ENCODE measurements around the gene SEC11A.
"Not testable (repeated sequence)": the region's sequence is repeated elsewhere in the genome, so short reads cannot be mapped to it uniquely, and the experiment has no call there.

The SEC11A gene

DNA sequence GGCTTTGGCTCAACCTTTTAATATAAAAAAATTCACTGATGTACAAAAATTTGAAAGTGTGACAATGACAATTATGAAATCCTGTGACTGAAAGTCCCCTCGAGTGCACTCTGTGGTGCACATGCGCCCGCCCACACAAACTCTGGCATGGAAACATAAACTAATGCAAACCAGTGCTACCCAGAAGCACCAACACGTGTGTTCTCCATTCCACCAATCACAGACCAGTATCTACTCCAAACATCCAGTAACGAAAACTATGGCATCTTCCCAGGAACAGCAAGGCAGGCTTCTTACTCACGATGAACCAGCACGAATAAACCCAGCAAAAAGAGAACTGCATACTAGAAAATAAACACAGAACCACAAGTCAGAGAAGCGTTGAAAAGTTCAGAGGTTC is 46.2 kb downstream of the SEC11A start:
- DNase-seq: no peak

DNA sequence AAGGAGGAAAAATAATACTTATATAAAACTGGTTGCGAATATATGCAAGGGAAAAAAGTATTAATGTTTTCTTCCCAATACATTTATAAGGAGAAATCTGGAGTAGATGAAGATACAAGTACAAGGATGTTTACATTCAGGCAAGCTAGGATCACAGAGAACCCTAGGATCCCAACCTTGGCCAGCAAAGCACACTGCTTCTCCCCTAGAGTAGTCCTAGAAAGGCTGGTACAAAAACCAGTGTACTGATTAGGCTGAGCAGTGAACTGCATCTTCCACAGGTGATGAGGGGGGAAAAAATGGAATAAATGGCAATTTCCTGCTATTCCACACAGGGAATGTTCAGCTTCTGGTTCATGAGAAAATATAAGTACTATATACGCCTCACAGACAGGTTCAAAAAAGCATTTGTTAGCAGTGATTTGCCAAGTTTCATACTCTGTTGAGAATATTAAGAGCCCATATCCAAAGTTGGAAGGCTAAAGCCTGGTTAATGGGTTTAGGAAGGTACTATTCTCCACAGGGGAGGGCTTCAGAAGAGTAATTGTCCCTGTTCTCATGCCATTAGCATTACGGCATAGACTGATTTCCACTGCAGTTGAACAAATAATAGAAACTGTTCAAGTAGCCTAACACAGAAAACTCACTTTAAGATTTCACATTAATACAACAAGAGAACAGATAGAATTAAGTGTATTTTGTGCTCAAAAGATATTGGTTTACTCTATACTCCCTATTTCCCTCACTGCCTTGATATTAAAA is 47.5 kb downstream of the SEC11A start:
- DNase-seq: no peak

DNA sequence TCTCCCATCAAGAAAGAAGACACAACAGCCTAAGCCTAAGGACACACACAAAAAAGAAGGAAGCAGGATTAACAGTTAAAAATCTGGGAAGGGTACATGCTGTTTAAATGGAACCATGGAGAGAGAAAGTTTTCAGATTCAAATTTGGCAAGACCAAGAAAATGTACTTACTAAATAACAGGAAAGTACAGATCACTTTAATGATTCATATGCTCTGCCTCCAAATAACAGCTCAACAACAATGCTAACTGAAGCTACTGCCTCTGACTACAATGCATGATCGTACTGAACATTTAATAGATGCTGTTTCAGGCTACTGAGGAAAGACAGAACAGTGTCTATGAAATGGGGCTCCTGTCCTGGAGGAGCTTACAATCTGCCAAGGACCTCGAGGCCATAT is 49.6 kb downstream of the SEC11A start:
- DNase-seq: no peak

DNA sequence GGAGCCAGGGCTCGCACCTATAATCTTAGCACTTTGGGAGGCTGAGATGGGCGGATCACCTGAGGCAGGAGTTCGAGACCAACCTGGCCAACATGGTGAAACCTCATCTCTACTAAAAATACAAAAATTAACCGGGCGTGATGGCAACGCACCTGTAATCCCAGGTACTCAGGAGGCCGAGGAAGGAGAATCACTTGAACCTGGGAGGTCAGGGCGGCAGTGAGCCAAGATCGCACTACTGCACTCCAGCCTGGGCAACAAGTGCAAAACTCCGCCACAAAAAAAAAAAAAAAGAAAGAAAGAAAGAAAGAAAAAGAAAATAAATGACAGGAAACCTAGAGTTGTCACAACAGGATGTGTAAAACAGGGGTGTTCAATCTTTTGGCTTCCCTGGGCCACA is 54.9 kb downstream of the SEC11A start:
- DNase-seq: no peak

DNA sequence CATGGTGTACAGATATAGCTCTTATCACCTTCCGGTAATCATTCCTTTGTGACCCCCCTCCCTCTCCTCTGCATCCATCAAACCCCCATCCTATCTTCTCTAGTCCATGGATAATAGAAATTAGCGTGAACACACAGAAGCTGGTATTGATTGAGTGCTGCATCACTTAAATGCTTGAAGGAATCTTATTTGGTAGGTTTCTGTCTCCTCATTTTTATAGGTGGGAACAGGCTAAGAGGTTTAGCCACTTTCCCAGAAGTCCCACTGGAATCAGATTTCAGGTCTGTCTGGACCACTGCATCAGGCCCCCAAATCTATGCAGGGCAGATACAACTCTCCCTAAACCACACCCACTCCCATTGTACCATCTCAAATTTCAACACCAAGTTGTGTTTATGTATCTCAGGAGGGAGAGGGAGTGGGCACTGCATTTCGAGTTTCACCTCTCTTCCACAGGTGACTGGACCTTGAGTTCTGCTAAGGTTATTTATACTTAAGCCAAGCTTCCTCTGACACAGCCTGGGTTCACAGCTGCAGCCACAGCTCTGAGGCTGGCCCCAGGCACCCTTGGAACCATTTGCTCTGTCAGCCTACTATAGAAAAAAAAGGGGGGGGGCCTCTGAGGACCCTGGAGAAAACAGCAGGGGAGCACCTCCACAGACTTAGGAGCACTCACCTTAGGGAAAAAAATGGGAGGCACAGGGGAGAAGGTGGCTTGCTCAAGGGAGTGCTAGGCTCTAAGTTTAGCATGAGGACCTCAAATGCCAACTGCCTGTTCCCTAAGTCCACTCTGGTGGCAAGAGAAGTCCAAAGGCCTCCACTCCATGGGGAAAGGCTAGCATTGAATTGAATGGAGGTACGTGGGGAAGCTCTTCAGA is 55.8 kb downstream of the SEC11A start:
- DNase-seq: no peak

DNA sequence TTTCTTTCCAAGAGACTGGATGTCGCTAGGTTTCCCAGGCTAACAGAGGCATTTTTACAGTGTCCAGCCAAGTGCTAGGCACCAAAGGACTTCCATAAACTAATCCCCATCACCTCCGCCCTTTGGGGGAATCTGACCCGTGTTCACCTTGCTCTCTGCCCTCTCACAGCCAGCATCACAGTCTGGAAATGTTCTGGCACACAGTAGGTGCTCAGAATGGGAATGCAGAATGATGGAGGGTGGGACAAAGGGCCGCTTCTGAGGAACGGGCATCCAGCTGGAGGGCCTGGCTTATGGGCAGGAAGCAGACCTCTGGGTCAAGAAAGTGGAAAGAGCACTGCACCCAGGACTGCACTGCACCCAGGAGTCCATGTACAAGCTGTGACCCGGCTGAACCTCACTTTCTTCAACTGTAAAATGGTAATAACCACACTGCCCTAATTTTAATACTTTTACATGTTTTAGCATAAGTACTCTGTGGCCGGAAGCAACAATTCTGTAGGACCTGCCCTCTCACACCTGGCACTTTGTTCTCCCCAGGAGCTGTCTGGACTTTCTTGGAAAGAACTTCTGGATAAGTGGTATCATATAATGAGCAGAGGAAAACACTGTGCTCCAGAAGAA is 57.0 kb downstream of the SEC11A start:
- DNase-seq: no peak

DNA sequence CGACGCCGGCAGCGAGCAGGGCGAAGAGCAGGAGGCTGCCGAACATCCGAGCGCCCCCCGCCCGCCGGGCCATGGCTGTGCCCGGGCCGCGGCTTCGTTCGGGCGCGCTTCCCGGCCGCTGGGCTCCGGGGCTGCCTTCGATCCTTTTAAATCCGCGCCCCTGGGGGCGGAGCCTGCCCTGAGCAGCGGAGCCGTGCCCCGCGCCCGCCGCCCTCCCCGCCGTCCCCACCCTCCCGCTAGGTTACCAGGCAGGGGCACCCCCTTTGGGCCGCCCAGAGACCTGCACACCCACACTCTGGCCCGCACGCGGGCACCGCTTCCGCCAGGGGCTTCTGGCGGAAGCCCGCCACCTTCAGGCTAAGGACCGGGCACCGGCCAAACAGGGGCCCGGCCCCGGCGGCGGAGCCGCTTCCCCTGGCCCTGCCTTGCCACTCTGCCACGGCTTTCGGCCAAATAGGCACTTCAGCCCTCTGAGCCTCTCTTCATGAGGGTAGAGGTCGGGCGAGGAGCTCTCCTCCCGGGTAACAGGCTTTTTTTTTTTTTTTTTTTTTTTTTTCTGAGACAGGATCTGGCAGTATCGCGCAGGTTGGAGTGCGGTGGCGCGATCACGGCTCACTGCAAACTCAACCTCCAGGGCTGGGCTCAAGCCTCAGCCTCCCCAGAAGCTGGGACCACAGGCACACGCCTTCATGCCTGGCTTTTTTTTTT is 57.7 kb downstream of the SEC11A start, which contains the start of gene NMB:
Gene NMB, minus strand, starts transcription at position 120 of the 708 bp plus-strand sequence. Its CDS starts 47 bp downstream, at position 73.
- DNase-seq: peak; percentile 61 to 78 (median 74)

DNA sequence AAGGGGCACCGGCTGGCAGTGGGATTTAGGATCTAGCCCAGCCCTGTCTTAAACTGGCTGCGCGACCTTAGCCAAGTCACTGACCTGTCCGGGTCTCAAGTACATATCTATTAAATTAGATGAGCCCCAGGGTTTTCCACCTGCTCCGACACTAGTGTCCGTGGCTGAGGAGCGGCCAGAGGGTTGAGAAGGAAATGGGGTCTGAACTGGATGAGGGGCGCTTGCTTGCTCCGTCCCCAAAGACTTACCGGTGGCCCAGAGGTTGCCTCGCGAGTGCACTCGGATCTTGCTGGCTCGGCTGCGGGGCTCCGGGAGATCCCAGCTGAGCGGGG is 58.2 kb downstream of the SEC11A start:
- DNase-seq: no peak

DNA sequence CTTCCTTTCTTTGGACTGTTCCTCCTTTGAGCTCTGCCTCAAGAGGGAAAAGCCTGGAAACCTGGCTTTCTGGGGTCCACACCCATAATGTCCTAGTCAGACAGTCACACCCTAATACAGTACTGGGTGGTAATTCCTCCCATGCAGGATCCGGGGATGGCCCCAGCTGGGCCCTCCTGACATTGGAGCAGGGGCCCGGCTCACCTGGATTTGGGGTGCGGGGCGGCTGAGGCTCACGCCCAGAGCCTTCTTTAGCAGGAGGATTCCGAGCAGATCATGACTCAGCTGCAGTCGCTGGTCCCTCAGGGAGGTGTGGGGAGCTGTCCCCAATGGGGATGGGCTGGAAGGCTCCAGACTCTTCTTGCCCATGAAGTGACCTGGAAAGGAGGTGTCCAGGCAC is 59.0 kb downstream of the SEC11A start:
- no peak for DNase-seq

DNA sequence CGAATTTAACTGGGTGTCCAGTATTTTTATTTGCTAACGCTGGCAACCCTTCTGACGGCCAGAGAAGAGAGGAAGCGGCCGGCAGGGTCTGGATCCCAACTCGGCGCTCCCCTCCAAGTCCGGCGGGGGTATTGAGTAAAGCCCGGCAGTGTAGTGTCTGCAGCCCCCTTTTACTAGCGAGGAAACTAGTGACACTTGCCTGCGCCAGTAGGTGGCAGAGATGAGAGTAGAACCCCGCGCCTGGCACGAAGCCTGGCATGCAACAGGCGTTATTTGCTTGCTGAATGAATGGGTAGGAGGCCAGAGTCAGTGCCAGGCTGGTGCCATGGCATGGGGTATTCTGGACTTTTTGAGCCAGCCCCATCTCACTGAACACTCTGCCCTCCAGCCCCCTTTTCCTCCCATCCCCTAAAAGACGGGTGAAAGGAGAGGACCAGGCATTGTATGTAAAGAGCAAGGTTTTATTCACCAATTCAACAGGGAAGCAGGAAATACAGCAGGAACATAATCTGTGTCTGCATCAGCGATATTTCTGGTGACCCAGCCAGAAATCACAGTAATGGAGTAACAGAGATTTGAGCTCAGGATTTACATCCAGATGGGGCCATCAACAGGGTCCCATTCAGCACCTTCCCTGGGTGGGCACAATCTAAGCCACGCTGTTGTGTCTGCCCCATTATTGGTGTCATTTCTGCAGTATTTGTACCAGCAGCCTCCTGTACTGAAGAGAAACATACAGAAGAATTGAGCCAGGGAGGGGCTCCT is 61.1 kb downstream of the SEC11A start:
- DNase-seq: peak; percentile 44 to 56 (median 50)

DNA sequence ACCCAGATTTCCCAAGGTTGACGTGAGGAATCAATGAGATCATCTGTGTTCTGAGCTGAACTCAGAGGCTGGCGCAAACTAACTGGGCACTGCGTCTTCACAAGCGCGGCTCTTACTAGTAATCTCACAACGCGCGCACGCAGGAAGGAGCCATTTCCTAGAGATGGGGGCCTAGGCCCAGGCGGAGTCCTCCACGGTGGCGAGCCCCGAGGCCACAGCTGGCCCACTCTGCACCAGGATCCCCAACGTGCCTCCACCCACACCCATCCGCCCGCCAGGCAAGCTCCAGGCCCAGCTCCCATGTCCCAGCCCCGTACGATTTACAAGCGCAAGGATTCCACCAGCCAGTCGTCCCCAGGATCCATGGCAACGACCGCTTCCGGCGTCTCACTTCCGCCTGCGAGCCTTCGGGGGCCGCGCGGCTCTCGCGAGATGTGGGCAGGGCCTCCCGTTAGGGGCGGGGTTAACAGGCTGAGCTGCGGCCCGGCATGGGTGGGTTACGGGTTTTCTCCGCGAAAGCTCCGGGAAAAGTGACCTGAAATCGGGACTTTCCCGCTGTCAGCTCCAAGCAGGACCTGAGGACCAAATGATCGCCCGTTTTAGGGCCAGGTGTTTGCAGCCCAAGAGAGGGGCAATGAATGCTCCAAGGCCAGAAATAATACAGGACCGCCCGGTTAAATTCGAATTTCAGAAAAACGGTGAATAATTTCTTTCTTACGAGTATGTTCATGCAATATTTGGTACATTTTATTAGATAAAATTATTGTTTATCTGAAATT is 61.8 kb downstream of the SEC11A start, which contains the start of gene WDR73:
Gene WDR73, minus strand, starts transcription at position 374 of the 779 bp plus-strand sequence. Its CDS starts 9 bp downstream, at position 365.
- DNase-seq: peak; percentile 92 to 97 (median 96)

DNA sequence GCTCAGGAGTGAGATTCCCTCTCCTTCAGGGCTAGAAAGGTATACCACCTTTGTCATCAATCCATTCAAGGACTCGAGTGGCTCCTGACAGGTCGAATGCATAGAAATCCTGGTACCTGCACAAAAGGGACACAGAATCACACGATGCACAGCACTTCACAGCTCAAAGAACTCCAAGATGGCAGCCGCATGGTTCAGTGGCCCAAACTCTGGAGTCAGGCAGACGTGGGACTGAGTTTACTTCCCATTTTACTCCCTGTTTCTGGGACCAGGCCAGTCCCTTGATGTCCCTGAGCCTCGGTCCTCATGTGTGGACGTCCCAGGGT is 62.4 kb downstream of the SEC11A start:
- no peak for DNase-seq

DNA sequence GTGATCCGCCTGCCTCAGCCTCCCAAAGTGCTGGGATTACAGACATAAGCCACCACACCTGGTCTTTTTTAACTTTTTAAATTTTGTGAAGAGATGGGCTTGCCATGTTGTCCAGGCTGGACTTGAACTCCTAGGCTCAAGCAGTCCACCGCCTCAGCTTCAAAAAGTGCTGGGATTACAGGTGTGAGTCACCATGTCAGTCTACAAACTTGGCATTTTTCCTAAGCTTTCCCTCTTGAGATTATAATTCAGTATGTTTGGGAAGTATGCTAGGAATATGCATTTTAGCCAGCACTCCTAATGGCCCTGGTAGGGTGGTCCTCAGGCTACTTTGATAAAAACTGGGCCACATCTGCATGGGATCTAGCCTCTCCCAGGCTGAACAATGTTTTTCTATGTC is 66.2 kb downstream of the SEC11A start:
- no peak for DNase-seq

DNA sequence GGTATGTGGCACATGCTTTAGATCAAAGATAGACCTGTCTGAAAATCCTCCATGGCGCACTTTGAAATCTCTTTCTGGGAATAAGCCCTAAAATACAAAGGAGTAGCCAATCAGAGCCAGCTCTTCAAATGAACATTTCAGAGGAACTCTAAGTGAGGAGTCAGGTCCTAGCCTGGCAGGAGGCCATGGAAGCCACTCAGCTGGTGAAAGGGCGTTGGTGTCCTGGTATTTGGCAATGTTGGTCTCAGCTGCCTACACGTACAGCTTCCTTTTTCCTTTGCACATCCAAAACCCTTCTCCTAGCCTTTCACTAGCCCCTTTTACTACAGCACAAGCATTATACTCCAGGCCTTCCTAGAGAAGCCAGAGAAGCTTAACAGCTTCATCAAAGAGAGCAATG is 67.4 kb downstream of the SEC11A start:
- DNase-seq: no peak

DNA sequence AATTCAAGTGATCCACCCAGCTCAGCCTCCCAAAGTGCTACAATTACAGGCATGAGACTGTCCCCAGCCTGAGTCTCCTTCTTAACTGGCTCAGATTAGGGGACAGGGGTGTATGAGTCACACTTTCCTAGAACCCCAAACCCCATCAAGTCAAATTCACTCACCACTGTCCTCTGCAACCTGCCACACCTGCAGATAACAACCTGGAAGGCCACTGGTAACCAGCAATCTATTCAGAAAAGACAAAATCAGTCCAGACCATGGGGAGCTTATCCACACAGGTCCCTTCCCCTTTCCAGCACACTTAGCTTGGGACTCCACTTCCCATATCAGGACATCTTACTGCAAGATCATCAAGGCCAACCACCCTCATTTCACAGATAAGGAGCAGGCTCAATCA is 68.2 kb downstream of the SEC11A start:
- no peak for DNase-seq

DNA sequence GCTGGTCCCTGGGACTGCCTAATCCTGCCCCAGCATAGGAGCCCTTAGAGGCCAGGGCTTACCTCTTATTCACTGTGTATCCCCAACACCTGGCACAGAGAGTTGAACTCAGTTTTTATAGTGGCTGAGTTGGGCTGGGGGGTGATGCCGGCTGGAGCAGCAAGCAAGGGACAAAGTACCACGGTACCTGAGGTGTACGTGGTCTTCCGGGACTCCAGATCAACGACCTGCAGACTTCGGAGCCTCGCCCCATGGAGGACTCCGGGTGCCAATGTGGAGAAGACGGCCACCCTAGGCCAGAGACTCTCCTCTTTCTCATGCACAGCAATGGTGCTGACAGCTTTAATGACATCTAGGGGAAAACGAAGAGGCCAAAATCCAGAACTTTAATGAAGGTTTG is 69.9 kb downstream of the SEC11A start:
- DNase-seq: no peak

DNA sequence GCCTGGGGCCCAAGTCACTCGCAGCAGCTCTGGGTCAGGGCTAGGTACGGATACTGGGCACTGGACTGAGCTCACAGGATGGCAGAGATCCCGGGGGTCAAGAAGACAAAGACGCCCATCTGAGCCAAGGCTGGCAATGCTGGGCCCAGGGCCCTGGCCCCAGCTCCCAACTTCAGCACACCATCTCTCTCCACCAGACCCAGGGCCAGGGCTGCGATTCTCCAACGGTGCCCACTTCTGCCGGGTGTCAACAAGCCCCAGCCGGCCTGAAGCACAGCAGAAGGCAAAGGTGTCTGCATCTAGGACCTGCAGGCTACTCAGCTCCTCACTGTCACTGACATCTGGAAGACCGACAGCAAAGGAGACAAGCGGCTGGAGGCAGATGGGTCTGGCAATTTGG is 70.4 kb downstream of the SEC11A start:
- DNase-seq: no peak

DNA sequence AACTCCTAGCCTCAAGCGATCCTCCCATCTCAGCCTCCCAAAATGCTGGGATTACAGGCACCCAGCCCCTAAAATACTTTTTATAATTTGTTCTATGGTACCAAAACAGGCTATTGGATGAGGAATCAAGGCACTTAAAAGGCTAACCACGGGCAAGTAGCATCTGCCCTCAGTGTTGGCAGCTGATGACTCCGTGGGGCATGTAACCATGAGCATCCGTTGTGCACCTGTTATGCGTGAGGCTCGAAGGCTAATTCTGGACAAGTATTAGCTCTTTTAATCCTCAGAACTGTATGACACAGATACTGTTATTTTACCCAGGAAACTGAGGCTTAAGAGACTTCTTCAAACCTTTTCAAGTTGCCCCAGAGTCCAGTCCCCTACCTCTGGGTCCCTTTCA is 72.1 kb downstream of the SEC11A start:
- no peak for DNase-seq

DNA sequence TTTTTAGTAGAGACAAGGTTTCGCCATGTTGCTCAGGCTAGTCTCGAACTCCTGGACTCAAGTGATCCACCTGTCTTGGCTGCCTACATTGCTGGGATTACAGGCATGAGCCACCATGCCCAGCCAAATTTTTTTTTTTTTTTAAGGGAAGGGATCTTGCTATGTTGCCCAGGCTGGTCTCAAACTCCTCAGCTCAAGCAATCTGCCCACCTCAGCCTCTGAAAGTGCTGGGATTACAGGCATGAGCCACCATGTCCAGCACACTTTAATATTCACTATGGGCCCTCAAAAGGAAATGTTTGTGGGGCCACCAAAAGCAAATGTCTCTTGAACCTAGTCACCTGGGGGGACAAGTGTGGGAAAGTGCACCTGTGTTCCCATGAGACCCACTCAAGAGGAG is 73.3 kb downstream of the SEC11A start:
- not testable (repeated sequence) for DNase-seq

DNA sequence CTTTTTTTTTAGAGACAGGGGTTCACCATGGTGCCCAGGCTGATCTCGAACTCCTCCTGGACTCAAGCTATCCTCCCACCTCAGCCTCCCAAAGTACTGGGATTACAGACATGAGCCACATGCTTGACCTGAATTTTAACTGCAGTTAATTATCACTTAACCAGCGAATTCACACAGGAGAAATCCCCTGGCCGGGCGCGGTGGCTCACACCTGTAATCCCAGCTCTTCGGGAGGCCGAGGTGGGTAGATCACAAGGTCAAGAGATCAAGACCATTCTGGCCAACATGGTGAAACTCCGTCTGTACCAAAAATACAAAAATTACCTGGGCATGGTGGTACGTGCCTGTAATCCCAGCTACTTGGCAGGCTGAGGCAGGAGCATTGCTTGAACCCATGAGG is 74.1 kb downstream of the SEC11A start:
- not testable (repeated sequence) for DNase-seq

DNA sequence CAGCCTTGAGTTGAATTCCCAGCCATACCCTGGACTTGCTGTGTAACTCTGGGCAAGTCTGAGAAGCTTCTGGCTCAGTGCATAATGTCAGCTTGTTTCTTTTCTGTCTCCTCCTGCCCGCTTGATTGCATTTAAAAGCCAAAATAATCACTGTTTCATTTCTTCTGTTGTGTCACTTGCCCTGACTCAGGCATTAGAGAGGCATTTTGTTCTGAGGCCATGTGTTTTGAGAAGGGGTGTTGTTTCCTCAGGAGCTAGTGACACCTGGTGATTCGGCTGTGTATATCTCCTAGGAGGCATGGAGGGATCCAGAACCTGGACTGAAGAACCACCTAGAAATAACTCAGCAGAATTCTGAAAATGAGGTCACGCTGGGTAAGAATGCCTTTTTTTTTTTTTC is 77.8 kb downstream of the SEC11A start:
- DNase-seq: no peak

Measured in activated CD4-positive, CD25-positive, alpha-beta regulatory T cell (primary cell).